Ishikawa (cell line): ENCODE results near the gene GGT6.
A peak's percentile ranks its signal among the peaks of the same experiment; 100 is the strongest.

Source experiments
- CEBPB ChIP-seq: IDR thresholded peaks from 2 replicates; pipeline ENCODE4 v1.6.1; 2012
- CREB1 ChIP-seq: IDR thresholded peaks from 2 replicates; pipeline ENCODE4 v1.6.1; 2012; ENCODE audit warnings: low read depth
- EGR1 ChIP-seq: IDR thresholded peaks from 2 replicates; pipeline ENCODE4 v1.6.1; 2012
- EP300 ChIP-seq: IDR thresholded peaks from 2 replicates; pipeline ENCODE4 v1.6.1; 2012; ENCODE audit warnings: borderline replicate concordance
- FOXM1 ChIP-seq: IDR thresholded peaks from 2 replicates; pipeline ENCODE4 v1.6.1; 2012; ENCODE audit warnings: low read depth, borderline replicate concordance
- NFIC ChIP-seq: IDR thresholded peaks from 2 replicates; pipeline ENCODE4 v1.6.1; 2012
- RAD21 ChIP-seq: IDR thresholded peaks from 2 replicates; pipeline ENCODE4 v1.6.1; 2012; ENCODE audit warnings: low read depth
- TAF1 ChIP-seq: IDR thresholded peaks from 2 replicates; pipeline ENCODE4 v1.6.1; 2012; ENCODE audit warnings: low read depth, mild to moderate bottlenecking
- TCF12 ChIP-seq: IDR thresholded peaks from 2 replicates; pipeline ENCODE4 v1.6.1; 2012; ENCODE audit warnings: low read depth
- TEAD4 ChIP-seq: IDR thresholded peaks from 2 replicates; pipeline ENCODE4 v1.6.1; 2012
- YY1 ChIP-seq: IDR thresholded peaks from 2 replicates; pipeline ENCODE4 v1.6.1; 2012; ENCODE audit warnings: low read depth
- ZBTB7A ChIP-seq: IDR thresholded peaks from 2 replicates; pipeline ENCODE4 v1.6.1; 2012; ENCODE audit warnings: low read depth
- TF ChIP-seq, protein P1 (sequence below): IDR thresholded peaks from 2 replicates; pipeline ENCODE4 v1.6.1; 2012
- TF ChIP-seq, protein P2 (sequence below): IDR thresholded peaks from 2 replicates; pipeline ENCODE4 v1.6.1; 2012; ENCODE audit warnings: low read depth, mild to moderate bottlenecking
- TF ChIP-seq, protein P3 (sequence below): IDR thresholded peaks from 2 replicates; pipeline ENCODE4 v1.6.1; 2012

Gene GGT6

DNA sequence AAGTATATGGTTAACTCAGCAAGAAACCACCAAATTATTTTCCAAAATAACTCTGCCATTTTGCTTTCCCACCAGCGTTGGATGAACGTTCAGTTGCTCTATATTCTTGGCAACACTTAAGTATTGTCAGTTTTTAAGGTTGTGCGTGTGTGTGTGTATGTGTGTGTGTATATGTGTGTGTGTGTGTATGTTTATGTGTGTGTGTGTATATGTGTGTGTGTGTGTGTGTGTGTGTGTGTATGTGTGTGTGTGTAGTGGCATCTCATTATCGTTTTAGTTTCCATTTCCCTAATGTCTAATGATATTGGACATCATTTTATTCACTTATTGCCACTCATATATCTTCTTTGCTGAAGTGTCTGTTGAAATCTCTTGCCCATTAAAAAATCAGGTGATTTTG lies 12.7 kb upstream of the GGT6 start:
- TF ChIP-seq ZBTB7A (no peak), TCF12 (no peak), CEBPB (no peak), NFIC (no peak)

DNA sequence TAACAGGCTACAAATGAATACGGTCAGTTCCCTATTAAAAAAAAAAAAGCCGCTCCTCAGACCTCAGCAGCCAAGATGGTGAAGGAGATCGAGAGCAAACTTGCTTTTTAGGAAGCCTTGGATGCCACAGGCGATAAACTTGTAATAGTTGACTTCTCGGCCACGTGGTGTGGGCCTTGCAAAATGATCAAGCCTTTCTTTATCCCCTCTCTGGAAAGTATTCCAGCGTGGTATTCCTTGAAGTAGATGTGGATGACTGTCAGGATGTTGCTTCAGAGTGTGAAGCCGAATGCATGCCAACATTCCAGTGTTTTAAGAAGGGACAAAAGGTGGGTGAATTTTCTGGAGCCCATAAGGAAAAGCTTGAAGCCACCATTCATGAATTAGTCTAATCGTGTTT lies 11.8 kb upstream of the GGT6 start:
- TF ChIP-seq CEBPB (no peak), YY1 (no peak), EGR1 (no peak), TAF1 (no peak), CREB1 (no peak), ZBTB7A (no peak), TCF12 (no peak), NFIC (no peak), FOXM1 (no peak), RAD21 (no peak), EP300 (no peak), TEAD4 (no peak)
- TF ChIP-seq, protein P1, sequence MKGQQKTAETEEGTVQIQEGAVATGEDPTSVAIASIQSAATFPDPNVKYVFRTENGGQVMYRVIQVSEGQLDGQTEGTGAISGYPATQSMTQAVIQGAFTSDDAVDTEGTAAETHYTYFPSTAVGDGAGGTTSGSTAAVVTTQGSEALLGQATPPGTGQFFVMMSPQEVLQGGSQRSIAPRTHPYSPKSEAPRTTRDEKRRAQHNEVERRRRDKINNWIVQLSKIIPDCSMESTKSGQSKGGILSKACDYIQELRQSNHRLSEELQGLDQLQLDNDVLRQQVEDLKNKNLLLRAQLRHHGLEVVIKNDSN, result no peak
- TF ChIP-seq, protein P2, sequence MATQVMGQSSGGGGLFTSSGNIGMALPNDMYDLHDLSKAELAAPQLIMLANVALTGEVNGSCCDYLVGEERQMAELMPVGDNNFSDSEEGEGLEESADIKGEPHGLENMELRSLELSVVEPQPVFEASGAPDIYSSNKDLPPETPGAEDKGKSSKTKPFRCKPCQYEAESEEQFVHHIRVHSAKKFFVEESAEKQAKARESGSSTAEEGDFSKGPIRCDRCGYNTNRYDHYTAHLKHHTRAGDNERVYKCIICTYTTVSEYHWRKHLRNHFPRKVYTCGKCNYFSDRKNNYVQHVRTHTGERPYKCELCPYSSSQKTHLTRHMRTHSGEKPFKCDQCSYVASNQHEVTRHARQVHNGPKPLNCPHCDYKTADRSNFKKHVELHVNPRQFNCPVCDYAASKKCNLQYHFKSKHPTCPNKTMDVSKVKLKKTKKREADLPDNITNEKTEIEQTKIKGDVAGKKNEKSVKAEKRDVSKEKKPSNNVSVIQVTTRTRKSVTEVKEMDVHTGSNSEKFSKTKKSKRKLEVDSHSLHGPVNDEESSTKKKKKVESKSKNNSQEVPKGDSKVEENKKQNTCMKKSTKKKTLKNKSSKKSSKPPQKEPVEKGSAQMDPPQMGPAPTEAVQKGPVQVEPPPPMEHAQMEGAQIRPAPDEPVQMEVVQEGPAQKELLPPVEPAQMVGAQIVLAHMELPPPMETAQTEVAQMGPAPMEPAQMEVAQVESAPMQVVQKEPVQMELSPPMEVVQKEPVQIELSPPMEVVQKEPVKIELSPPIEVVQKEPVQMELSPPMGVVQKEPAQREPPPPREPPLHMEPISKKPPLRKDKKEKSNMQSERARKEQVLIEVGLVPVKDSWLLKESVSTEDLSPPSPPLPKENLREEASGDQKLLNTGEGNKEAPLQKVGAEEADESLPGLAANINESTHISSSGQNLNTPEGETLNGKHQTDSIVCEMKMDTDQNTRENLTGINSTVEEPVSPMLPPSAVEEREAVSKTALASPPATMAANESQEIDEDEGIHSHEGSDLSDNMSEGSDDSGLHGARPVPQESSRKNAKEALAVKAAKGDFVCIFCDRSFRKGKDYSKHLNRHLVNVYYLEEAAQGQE, result no peak
- TF ChIP-seq, protein P3, sequence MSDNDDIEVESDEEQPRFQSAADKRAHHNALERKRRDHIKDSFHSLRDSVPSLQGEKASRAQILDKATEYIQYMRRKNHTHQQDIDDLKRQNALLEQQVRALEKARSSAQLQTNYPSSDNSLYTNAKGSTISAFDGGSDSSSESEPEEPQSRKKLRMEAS, result no peak

DNA sequence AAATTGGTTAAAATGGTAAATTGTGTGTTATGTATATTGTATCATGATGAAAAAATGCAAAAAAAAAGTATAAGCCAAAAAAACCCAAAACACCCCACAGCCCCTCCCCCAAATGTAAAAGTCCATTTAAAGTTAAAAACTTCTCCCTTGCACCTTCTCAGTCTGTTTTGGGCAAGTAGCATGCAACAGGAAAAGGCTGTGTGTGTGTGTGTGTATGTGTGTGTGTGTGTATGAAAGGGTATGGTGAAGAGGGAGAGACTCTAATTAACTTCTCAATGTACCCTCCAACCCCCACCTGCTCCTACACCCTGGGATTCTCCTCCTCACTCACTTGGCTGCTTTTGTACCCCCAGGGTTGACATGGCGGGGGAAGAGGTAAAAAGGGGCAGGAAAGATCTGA lies 9.2 kb upstream of the GGT6 start:
- TF ChIP-seq EGR1, result no peak
- no peak for TF ChIP-seq ZBTB7A
- no peak for TF ChIP-seq TCF12
- no peak for TF ChIP-seq CEBPB
- no peak for TF ChIP-seq FOXM1
- no peak for TF ChIP-seq NFIC
- no peak for TF ChIP-seq TEAD4
- TF ChIP-seq, protein P3, result no peak
- TF ChIP-seq YY1, result no peak
- no peak for TF ChIP-seq TAF1

DNA sequence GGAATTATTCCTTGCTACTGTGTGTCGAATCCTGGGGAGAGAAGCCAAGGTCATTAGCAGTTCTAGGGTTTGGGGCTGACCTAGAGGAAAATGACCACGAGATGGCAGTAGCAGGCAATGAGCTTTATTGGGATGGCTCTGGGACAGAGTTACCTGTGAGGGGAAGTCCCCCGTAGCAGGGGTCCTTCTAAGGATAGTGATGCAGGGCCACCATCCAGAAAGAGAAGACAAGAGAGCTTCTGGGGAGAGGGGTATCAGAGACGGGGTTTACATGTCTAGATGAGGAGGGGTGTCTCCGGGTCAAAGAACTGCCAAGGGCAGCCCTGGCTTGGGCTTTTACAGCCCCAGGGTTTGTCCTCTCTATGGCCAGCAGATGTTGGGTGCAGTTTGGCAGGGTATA lies 6.4 kb upstream of the GGT6 start:
- no peak for TF ChIP-seq NFIC
- TF ChIP-seq RAD21, result peak; percentile 87

DNA sequence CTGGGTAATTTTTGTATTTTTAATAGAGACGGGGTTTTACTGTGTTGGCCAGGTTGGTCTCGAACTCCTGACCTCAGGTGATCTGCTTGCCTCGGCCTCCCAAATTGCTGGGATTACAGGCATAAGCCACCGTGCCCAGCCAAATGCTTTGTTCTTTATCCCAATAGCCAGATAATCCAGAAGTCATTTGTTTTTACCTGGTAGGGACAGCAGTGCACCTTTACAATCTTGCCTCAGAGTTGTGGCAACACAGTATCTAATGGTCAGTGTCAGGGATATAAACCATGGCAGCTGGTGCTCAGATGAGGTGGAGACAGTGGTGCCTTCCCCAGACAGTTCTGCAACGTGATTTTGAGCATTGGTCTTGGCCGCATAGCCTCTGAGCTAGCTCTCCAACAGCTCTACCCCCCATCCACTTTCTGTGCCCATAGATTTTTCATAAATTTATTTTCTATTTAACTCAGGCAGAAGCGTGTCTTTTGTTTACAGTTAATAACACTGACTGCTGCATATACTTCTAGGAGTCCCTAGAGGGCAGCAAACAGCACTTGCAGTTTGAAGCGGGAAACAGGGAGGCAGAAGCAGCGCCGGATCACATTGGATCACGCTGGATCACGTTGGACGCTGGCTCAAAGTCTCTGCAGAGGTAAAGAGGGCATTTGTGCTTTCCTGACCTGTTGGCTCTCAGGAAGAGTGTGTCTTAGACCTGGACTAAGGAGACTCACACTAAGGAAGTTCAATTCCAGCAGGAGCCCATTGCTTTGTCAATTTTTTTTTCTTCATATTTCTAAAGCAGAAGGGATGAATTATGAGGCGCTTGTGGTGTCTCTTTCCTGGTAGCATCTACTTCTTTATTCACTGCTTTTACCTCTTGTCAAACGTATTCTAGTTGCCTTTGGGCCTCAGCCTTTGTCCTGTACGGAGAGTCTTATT lies 5.1 kb upstream of the GGT6 start:
- TF ChIP-seq YY1 (no peak), RAD21 (peak; percentile 66)
- TF ChIP-seq, protein P3, result peak; percentile 95
- TF ChIP-seq, protein P1, result 0 out of 2 replicates have a peak, but pooled peaks have one; percentile 24

DNA sequence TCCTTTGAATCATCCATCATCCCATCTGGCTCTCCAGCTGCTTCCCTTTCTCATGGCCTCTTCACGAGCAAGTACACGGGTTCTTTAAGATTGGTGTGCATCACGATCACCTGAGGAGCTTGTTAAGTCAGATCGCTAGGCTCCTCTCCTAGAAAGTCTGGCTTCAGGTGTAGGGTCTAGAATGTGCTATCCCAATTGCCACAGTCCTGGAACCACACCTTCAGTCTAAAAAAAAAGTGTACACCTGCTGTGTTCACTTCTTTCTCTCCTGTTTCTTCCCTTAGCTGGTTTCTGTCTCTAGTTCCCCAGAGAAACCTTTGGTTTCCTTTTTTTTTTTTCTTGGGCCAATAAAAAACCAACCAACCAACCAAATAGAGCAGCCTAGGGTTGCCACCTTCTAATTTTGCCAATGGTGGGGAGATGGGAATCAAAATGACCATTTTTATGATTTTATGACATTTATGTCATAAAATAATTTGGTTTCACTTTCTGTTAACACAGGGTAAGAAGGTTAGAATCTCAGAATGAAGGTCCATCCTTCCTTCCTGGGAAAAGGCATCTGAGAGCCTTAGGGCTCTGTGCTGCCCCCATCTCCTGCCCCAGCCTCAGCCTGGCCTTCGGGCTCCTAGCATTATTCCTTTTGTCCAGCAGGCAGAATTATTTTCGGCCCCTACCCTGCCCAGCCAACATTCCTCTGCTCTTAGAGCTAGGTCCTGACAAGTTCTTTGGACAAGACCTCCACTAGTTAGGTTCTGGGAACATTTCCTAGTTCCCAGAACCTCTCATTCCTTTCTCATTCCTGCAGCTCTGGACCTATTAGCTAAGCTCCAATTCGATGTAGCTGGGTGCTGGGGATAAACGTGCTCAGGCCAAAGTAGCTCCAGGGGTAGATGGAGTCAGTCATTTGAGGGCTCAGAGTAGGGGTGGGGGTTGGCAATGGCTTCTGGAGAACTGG lies 1.9 kb upstream of the GGT6 start:
- TF ChIP-seq EP300 (no peak), RAD21 (no peak), EGR1 (no peak), FOXM1 (no peak), NFIC (no peak), TAF1 (no peak), TCF12 (no peak), ZBTB7A (no peak), CREB1 (no peak), CEBPB (no peak), YY1 (no peak), TEAD4 (no peak)
- TF ChIP-seq, protein P3, result no peak
- TF ChIP-seq, protein P2, result no peak
- TF ChIP-seq, protein P1, result no peak
